GM23248 (cell line): ENCODE measurements around the gene MALL. TPM values are rescaled to one million over a fixed set of nuclear protein-coding genes. Genes with fewer than 3 reads are reported as not detected.
A peak's percentile ranks its signal among the peaks of the same experiment; 100 is the strongest.
"Not testable (repeated sequence)": the region's sequence is repeated elsewhere in the genome, so short reads cannot be mapped to it uniquely, and the experiment has no call there.

Source experiments
- DNase-seq: peaks from one replicate; pipeline ENCODE4 v3.0.0-alpha.2; 2015
- H2AFZ ChIP-seq: fragments of 200-600 bp; sonication (generic); 2 replicates; pipeline ENCODE4 v1.6.1; 2016; ENCODE audit warnings: antibody characterized with exemption
- H3F3A ChIP-seq: fragments of 200-600 bp; sonication (generic); 2 replicates; pipeline ENCODE4 v1.6.1; 2016; ENCODE audit warnings: mild to moderate bottlenecking, antibody characterized with exemption, mixed run types; ENCODE audit not compliant: insufficient read depth
- H3K27ac ChIP-seq: fragments of 200-600 bp; sonication (generic); 2 replicates; pipeline ENCODE4 v1.5.1; 2016; ENCODE audit warnings: mild to moderate bottlenecking
- H3K27me3 ChIP-seq: fragments of 200-600 bp; sonication (generic); replicated peaks from 2 replicates; pipeline ENCODE4 v1.6.1; 2016; ENCODE audit warnings: mild to moderate bottlenecking; ENCODE audit not compliant: insufficient read depth
- H3K36me3 ChIP-seq: fragments of 200-600 bp; sonication (generic); 2 replicates; pipeline ENCODE4 v1.6.1; 2016; ENCODE audit warnings: low read depth, mild to moderate bottlenecking
- H3K4me1 ChIP-seq: fragments of 200-600 bp; sonication (generic); 2 replicates; pipeline ENCODE4 v1.6.1; 2016; ENCODE audit warnings: mild to moderate bottlenecking; ENCODE audit not compliant: insufficient read depth
- H3K4me2 ChIP-seq: fragments of 200-600 bp; sonication (generic); one replicate; pipeline ENCODE4 v1.6.1; 2016; ENCODE audit warnings: mild to moderate bottlenecking; ENCODE audit not compliant: unreplicated experiment
- H3K4me3 ChIP-seq: fragments of 200-600 bp; sonication (generic); 2 replicates; pipeline ENCODE4 v1.5.1; 2016; ENCODE audit warnings: mild to moderate bottlenecking
- H3K79me2 ChIP-seq: fragments of 200-600 bp; sonication (generic); 2 replicates; pipeline ENCODE4 v1.6.1; 2016; ENCODE audit warnings: mild to moderate bottlenecking; ENCODE audit not compliant: insufficient read depth
- H3K9ac ChIP-seq: fragments of 200-600 bp; sonication (generic); 2 replicates; pipeline ENCODE4 v1.6.1; 2016; ENCODE audit warnings: mild to moderate bottlenecking
- H3K9me2 ChIP-seq: fragments of 200-600 bp; sonication (generic); 2 replicates; pipeline ENCODE4 v1.6.1; 2016; ENCODE audit warnings: mixed run types, mild to moderate bottlenecking, moderate library complexity; ENCODE audit not compliant: insufficient read depth
- H3K9me3 ChIP-seq: fragments of 200-600 bp; sonication (generic); one replicate; pipeline ENCODE4 v1.6.1; 2017; ENCODE audit warnings: low read depth
- H4K20me1 ChIP-seq: fragments of 200-600 bp; sonication (generic); 2 replicates; pipeline ENCODE4 v1.6.0; 2016; ENCODE audit not compliant: insufficient read depth
- WGBS, 2 experiments: methylation state at CpG; one replicate each; pipeline ENCODE4 v1.1.6; 2015 to 2017; ENCODE audit warnings: low lambda C conversion rate in 2 of 2, low coverage in 1 of 2; ENCODE audit errors: missing lambda C conversion rate in 2 of 2; 5-methylcytosine and 5-hydroxymethylcytosine counted together
- in situ Hi-C: fragments of 300-500 bp; cut with MboI; formaldehyde crosslinking; loops from 2 replicates; pipeline ENCODE4 v1.15.0; 2020
- polyA plus RNA-seq: library from polyadenylated mRNA; unstranded; fragments of >200 nt; fragmentation: Nextera tagmentation; extraction: Ambion mirVana; gene quantifications from 2 replicates; pipeline ENCODE4 v1.2.1, GENCODE V29; 2016
- total RNA-seq: library from RNA; depleted of rRNA; stranded (reverse); fragments of >200 nt; shearing (Covaris generic); gene quantifications from 2 replicates; pipeline ENCODE4 v1.2.3, GENCODE V29; 2014

The MALL gene
- total and polyA plus RNA-seq, 2 experiments from 2014 or later: 43.7 to 61.6 TPM

DNA sequence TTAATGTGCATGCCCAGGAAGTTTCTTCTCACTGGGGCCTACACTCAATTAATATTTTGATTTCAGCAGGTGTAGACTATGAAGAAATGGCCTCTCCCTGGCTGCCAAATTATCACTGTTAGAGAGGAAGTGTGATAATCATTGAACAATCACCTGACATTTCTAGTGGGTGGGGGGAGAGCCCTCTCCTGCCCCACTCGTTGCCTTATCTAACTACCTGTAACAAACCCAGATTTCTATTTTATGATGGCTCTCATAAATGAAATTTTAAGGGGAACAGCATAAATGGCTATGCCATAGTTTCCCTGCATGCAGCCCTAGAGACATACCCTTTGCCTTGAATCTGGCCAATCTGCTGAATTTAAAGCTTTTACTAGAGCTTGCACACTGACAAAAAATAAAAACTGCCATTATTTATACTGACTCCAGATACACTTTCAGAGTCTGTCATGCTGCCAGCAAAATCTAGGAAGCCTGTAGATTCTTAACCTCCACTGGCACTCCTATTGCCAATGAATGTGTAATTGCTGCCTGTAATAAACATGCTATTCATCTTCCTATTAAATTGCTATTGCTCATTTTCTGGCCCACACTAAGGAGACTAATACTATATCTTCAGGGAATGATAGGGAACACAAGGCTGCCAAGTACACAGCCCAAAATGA is 55.8 kb downstream of the MALL start:
- H3K4me1 ChIP-seq, H3K4me2 ChIP-seq, H4K20me1 ChIP-seq, H3K27ac ChIP-seq, in situ Hi-C loops, H3K27me3 ChIP-seq, H3K79me2 ChIP-seq, H3K9ac ChIP-seq, H2AFZ ChIP-seq, H3F3A ChIP-seq, H3K4me3 ChIP-seq, H3K36me3 ChIP-seq, DNase-seq, H3K9me3 ChIP-seq, H3K9me2 ChIP-seq: not testable (repeated sequence)
- WGBS, 2 experiments: no CpG with 5 or more reads among the region's 1 CpG

DNA sequence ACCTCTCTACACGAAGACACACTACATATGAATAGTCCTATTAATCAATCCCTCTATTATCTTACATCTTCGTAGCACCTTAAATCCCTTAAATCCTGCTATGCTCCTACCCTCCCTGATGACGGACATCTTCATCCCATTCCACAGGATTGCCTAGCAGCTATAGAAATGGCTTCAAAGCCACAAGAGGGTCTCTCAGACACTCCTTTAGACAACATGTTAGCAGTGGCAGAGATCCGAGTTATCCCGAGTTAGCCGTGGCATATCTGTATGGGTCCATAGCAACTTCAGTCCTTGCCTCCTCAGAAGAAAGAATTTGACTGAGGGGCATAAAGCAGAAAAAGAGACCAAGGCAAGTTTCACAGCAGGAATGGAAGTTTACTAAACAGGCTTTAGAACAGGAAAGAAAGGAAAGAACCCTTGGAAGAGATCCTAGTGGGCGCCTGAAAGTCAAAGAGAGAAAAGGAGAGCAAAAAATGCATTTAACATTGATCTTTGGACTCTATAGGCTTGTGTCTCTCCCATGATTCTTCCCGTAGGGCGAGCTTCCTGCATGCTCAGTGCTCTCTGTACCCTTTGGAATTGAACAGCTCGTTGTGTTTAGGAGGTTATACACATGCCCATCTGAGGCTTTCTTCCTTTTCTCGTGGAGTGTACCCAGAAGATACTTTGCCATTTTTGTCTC is 56.5 kb downstream of the MALL start:
- H3K4me3 ChIP-seq, H3K79me2 ChIP-seq, H3K27ac ChIP-seq, H3K9me2 ChIP-seq, H3K4me2 ChIP-seq, DNase-seq, H3K27me3 ChIP-seq, H2AFZ ChIP-seq, H3K9me3 ChIP-seq, H3F3A ChIP-seq, H3K4me1 ChIP-seq, H3K9ac ChIP-seq, H4K20me1 ChIP-seq, H3K36me3 ChIP-seq, in situ Hi-C loops: not testable (repeated sequence)
- whole genome bisulfite sequencing, 2 experiments: no CpG with 5 or more reads among the region's 11 CpGs

DNA sequence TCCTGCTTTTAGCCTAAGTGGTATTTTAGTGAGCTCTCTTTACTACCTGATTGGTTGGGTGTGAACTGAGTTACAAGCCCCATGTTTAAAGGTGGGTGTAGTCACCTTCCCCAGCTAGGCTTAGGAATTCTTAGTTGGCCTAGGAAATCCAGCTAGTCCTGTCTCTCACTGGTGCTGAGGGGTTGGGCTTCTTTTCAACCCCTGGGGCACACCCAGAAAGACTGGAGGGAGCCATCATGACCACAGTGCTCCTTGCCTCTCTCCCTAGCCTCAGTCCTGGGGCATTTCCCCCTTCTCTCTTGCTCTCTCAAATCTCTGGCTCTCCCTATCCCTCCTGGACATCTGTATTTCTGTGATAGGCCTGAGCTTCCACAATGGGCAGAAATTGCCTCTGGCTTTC is 57.6 kb downstream of the MALL start:
- H3K9me2 ChIP-seq, H3K9ac ChIP-seq, H3K4me2 ChIP-seq, H3K4me3 ChIP-seq, H3F3A ChIP-seq, H3K27me3 ChIP-seq, H2AFZ ChIP-seq, H4K20me1 ChIP-seq, H3K36me3 ChIP-seq, H3K4me1 ChIP-seq, H3K9me3 ChIP-seq, in situ Hi-C loops, H3K27ac ChIP-seq, DNase-seq, H3K79me2 ChIP-seq: not testable (repeated sequence)

DNA sequence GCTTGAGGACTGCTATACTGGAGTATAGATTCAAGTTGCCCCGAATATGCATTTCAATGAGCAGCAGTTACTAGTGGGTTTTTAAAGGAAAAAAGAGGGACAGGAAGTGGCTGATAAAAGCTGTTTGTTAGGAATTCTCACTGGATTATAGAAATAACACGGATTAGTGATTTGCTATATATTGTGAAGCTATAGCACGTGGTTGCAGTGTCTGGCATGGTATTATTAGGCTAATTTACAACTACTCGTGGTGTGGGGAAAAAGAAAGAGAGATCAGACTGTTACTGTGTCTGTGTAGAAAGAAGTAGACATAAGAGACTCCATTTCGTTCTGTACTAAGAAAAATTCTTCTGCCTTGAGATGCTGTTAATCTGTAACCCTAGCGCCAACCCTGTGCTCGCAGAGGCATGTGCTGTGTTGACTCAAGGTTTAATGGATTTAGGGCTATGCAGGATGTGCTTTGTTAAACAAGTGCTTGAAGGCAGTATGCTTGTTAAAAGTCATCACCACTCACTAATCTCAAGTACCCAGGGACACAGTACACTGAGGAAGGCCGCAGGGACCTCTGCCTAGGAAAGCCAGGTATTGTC is 59.7 kb downstream of the MALL start:
- H3K27ac ChIP-seq, H3K79me2 ChIP-seq, H3F3A ChIP-seq, H3K27me3 ChIP-seq, in situ Hi-C loops, H3K4me1 ChIP-seq, H3K9me2 ChIP-seq, H3K9me3 ChIP-seq, DNase-seq, H3K4me2 ChIP-seq, H3K9ac ChIP-seq, H2AFZ ChIP-seq, H3K36me3 ChIP-seq, H3K4me3 ChIP-seq, H4K20me1 ChIP-seq: not testable (repeated sequence)
- WGBS, 2 experiments: no CpG with 5 or more reads among the region's 8 CpGs

DNA sequence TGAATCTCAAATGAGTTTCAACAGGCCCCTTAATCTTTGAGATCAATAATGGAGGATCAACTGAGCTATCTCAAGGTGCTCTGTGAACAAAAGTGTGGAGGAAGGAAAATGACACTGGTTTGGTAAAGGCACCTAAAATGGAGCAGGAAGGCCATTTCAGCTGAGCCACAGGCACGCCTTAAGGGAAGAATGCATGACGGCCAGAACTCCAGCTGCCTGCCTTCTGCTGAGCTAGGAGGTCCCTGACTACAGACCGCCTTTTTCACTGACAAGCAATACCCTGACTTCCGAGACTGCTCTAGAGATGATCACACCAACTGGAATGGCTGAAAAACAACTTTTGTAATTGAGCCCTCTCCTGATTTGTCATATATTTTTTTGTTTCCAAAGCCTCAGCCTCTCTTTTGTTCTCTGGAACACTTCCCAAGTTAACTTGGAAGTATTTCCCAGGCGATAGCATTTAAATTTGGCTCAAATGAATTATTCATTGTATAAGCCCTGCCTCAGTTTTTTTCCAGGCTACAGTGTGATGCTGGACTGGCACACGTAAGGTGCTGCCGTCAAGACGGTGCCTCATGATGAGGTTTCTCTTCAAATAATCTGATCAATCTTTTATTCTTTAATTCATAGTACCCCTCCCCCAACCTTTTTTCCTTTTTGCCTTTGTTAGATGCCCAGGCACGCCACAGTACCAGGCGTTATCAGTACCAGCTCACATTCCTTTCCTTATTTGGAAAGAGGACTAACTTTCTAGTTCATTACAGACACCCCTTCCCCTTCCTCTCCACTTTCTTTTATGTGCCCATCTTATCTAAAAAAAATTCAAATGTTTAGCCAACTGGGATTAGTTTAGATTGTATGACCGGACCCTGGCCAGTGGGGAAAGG is 60.9 kb downstream of the MALL start:
- H3K4me2 ChIP-seq, H3K4me3 ChIP-seq, in situ Hi-C loops, H3K36me3 ChIP-seq, H3K9me3 ChIP-seq, H3K79me2 ChIP-seq, H3K4me1 ChIP-seq, H3K9ac ChIP-seq, H3F3A ChIP-seq, H3K27me3 ChIP-seq, H3K9me2 ChIP-seq, H4K20me1 ChIP-seq: not testable (repeated sequence)
- WGBS, 2 experiments: 1 to 2% methylated on average over 3 to 4 of the region's 11 CpGs
- Histone ChIP-seq H2AFZ (peak overlapping the region; percentile 43; the same call in 1 of the 2 replicates), H3K27ac (peak overlapping the region; percentile 21; the same call in 1 of the 2 replicates)
- peak; percentile 60 for DNase-seq

DNA sequence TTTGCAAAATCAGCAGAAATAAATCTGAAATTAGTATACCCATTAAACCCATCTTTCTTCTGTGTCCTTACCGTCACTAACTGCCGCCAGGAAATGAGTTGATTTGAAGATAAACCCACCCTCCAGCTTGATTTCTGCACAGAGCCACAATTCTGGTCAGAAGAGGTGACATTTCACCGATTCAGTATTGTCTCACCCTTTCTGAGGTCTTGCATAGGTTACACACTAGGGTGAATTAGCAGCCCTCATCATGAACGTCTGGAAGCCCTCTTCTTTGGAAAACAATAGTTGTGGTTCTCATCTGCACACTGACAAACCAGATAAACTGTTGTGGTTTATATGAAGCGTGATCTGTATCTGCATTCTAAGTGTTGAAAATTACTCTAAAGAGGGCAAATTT is 61.9 kb downstream of the MALL start:
- H3K27me3 ChIP-seq, H3F3A ChIP-seq, in situ Hi-C loops, H3K9me2 ChIP-seq, H2AFZ ChIP-seq, H3K79me2 ChIP-seq, H3K9me3 ChIP-seq, DNase-seq, H3K27ac ChIP-seq, H3K4me1 ChIP-seq, H3K36me3 ChIP-seq, H3K4me2 ChIP-seq, H4K20me1 ChIP-seq, H3K4me3 ChIP-seq, H3K9ac ChIP-seq: not testable (repeated sequence)
- no CpG with 5 or more reads among the region's 5 CpGs for WGBS, 2 experiments

DNA sequence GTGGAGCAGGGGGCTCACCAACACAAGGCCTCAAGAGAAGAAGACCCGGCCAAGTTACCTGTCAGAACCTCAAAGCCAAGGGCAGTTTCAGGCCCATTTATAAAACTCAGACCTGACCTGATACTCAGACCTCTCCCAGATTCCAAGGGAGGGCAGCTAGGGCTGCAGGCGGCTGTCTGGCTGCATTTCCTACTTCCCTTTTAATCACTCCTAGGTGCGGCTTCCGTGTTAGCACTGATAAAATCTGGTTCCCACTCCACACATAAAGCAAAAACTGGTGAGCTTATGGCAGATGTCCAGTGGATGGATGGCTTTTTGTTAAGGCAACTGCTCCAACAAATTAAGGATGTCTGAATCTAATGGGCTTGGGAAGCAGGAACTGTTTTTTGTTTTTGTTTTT is 63.5 kb downstream of the MALL start:
- H2AFZ ChIP-seq, H3K4me1 ChIP-seq, H3K79me2 ChIP-seq, H3K36me3 ChIP-seq, H3K27ac ChIP-seq, H3F3A ChIP-seq, H3K4me3 ChIP-seq, H3K9me3 ChIP-seq, H3K4me2 ChIP-seq, in situ Hi-C loops, H3K9ac ChIP-seq, H4K20me1 ChIP-seq, DNase-seq, H3K27me3 ChIP-seq, H3K9me2 ChIP-seq: not testable (repeated sequence)
- no CpG with 5 or more reads among the region's 4 CpGs for whole genome bisulfite sequencing, 2 experiments
